ENCODE results near the gene CAB39L.

The CAB39L gene

DNA sequence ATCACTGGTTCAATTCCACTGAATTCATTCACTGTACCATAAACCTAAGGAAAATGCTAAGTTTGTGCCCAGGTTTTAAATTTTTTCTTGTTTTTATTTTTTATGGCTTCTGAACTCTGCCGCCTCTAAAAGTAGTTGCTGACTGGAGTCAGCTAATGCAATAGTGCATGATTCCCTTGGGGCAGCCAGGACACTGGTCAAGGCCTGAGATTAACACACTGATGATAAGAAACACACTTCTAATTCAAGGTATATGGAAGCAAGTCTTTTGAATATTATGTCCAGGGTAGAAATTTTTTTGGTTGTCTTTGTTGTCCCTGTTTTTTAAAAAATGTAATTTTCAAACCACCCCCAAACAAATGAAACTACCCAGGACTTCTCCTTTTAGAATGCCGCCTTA lies 123.9 kb downstream of the CAB39L start:
- peak overlapping the region; percentile 5 for H3K9ac ChIP-seq (ENCODE audit: low read length)
- no peaks in the 10 kb centered on the region for H3K9me3 ChIP-seq (ENCODE audit: control insufficient read depth, low read length)
- no peak overlapping the region for H3K4me3 ChIP-seq (ENCODE audit: low read length)
- peaks cover 21% of the 10 kb centered on the region for H3K4me1 ChIP-seq (ENCODE audit: control insufficient read depth, insufficient read depth, low read length)
- DNase-seq (ENCODE audit: low read depth) = no peak
- H3K36me3 ChIP-seq (ENCODE audit: control insufficient read depth, insufficient read depth, low read length, severe bottlenecking) = no peaks in the 10 kb centered on the region
- H3K27me3 ChIP-seq (replicated peaks; ENCODE audit: control insufficient read depth, insufficient read depth, low read length) = no peaks in the 10 kb centered on the region

DNA sequence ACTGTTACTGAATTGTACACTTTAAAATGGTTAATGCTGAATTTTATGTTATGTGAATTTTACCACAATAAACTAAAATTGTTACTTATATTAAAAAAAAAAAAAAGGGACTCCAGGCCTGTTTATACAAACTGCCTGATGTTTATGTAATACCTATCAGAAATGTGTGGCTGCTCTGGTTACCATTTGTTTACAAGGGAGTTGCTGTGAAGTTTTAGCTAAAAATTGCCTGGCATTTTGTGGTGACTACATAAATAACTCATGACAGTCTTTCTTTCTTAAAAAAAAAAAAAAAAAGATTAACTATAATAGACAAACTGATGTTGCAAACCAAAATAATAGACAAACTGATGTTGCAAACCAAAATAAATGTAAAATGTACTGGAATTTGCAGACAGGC lies 124.3 kb downstream of the CAB39L start:
- no peaks in the 10 kb centered on the region for H3K9me3 ChIP-seq (ENCODE audit: control insufficient read depth, low read length)

DNA sequence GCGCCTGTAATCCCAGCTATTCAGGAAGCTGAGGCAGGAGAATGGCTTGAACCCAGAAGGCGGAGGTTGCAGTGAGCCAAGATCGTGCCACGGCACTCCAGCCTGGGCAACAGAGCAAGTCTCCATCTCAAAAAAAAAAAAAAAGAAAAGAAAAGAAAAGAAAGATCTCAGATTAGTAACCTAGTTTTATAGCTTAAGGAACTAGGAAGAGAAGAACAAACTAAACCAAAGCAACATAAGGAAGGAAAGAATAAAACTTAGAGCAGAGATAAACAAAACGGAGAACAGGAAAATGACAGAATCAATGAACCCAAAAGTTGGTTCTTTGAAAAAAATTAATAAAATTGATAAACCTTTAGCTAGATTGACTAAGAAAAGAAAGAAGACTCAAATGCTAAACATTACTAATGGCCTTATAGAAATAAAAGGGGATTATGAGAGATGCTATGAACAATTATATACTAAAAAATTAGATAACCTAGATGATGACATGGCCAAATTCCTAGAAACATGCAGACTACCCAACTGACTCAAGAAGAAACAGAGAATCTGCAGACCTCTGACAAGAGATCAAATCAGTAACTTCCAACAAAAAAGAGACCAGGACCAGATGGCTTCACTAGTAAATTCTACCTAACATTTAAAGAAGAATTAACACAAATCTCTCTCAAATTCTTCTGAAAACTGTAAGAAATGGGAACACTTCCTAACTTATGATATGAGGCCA lies 127.9 kb downstream of the CAB39L start:
- Histone ChIP-seq H3K4me1 (ENCODE audit: control insufficient read depth, insufficient read depth, low read length) (peaks cover 37% of the 10 kb centered on the region), H3K27me3 (replicated peaks; ENCODE audit: control insufficient read depth, insufficient read depth, low read length) (no peaks in the 10 kb centered on the region), H3K36me3 (ENCODE audit: control insufficient read depth, insufficient read depth, low read length, severe bottlenecking) (no peaks in the 10 kb centered on the region), H3K4me3 (ENCODE audit: low read length) (no peak overlapping the region), H3K9me3 (ENCODE audit: control insufficient read depth, low read length) (no peaks in the 10 kb centered on the region), H3K9ac (ENCODE audit: low read length) (no peak overlapping the region)
- no peak for DNase-seq (ENCODE audit: low read depth)

More for the DNA sequence above, 124.3 kb downstream of the CAB39L start:
- DNase-seq (ENCODE audit: low read depth) = peak; percentile 82
- Histone ChIP-seq H3K9ac (ENCODE audit: low read length) (no peak overlapping the region), H3K27me3 (replicated peaks; ENCODE audit: control insufficient read depth, insufficient read depth, low read length) (no peaks in the 10 kb centered on the region), H3K36me3 (ENCODE audit: control insufficient read depth, insufficient read depth, low read length, severe bottlenecking) (no peaks in the 10 kb centered on the region), H3K4me1 (ENCODE audit: control insufficient read depth, insufficient read depth, low read length) (peaks cover 25% of the 10 kb centered on the region), H3K4me3 (ENCODE audit: low read length) (no peak overlapping the region)

DNA sequence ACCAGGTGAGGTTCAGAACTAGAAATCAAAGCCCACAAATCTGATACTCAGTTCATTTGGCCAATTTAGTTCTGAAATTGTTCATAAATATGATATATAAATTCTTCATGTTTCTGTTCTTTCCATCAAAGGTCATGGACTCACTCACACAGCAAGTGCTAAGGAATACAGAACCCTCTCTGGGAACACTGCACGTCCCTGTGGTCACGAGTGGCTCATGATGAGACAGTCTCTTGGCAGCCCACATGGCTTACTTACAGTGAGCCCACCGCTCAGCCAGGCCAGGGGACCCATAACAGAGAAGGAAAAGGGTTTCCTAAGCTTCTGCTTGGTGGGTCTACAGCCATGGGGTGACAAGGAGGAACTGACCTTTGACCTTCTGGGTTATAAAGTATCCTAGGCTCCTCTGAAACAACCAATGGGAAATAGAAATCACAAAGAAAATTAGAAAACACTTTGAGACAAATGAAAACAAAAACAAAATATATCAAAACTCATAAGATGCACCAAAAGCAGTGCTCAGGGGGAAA lies 128.8 kb downstream of the CAB39L start:
- Histone ChIP-seq H3K27me3 (replicated peaks; ENCODE audit: control insufficient read depth, insufficient read depth, low read length) (no peaks in the 10 kb centered on the region), H3K9ac (ENCODE audit: low read length) (peak overlapping the region; percentile 82), H3K9me3 (ENCODE audit: control insufficient read depth, low read length) (no peaks in the 10 kb centered on the region), H3K4me1 (ENCODE audit: control insufficient read depth, insufficient read depth, low read length) (peaks cover 30% of the 10 kb centered on the region), H3K36me3 (ENCODE audit: control insufficient read depth, insufficient read depth, low read length, severe bottlenecking) (no peaks in the 10 kb centered on the region), H3K4me3 (ENCODE audit: low read length) (no peak overlapping the region)
- no peak for DNase-seq (ENCODE audit: low read depth)

DNA sequence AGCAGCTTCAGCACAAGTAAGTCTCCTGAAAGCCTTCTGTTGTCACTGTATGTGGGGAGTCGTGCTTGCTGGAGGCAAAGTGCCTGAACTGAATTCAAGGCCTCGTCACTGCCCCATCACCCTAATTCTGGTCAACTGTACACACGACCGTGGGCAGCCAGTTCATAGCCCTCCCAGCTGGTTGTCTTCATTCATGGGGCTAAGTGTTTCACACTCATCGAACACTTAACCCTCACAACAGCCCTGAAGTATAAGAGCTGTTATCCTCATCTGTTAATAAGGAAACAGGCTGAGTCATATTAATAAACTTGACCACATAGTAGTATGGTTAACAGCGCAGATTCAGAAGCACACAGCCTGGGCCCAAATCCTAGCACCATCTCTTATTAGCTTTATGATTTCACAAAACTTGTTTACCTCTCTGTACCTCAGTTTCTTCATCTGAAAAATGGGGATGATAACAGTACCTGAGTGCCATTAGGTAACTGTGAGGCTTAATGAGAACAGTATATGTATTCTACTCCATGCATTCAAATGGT lies 129.5 kb downstream of the CAB39L start:
- Histone ChIP-seq H3K36me3 (ENCODE audit: control insufficient read depth, insufficient read depth, low read length, severe bottlenecking) (no peaks in the 10 kb centered on the region), H3K4me3 (ENCODE audit: low read length) (peak overlapping the region; percentile 14), H3K9me3 (ENCODE audit: control insufficient read depth, low read length) (no peaks in the 10 kb centered on the region), H3K27me3 (replicated peaks; ENCODE audit: control insufficient read depth, insufficient read depth, low read length) (no peaks in the 10 kb centered on the region), H3K4me1 (ENCODE audit: control insufficient read depth, insufficient read depth, low read length) (peaks cover 25% of the 10 kb centered on the region), H3K9ac (ENCODE audit: low read length) (peak overlapping the region; percentile 82)
- DNase-seq (ENCODE audit: low read depth) = no peak

DNA sequence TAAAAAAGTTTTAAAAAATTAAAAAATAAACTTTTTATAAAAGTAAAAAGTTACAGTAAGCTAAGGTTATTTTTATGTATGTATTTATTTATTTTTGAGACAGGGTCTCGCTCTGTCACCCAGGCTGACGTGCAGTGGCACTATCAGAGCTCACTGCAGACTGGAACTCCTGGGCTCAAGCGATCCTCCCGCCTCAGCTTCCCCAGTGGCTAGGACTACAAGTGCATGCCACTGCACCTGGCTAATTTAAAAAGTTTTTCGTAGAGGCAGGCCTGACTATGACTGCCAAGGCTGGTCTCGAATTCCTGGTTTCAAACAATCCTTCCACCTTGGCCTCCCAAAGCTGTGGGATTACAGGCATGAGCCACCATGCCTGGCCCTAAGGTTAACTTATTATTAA lies 132.0 kb downstream of the CAB39L start:
- Histone ChIP-seq H3K4me3 (ENCODE audit: low read length) (no peak overlapping the region), H3K27me3 (replicated peaks; ENCODE audit: control insufficient read depth, insufficient read depth, low read length) (no peaks in the 10 kb centered on the region), H3K36me3 (ENCODE audit: control insufficient read depth, insufficient read depth, low read length, severe bottlenecking) (no peaks in the 10 kb centered on the region), H3K9ac (ENCODE audit: low read length) (no peak overlapping the region), H3K4me1 (ENCODE audit: control insufficient read depth, insufficient read depth, low read length) (peaks cover 41% of the 10 kb centered on the region), H3K9me3 (ENCODE audit: control insufficient read depth, low read length) (no peaks in the 10 kb centered on the region)
- no peak for DNase-seq (ENCODE audit: low read depth)

DNA sequence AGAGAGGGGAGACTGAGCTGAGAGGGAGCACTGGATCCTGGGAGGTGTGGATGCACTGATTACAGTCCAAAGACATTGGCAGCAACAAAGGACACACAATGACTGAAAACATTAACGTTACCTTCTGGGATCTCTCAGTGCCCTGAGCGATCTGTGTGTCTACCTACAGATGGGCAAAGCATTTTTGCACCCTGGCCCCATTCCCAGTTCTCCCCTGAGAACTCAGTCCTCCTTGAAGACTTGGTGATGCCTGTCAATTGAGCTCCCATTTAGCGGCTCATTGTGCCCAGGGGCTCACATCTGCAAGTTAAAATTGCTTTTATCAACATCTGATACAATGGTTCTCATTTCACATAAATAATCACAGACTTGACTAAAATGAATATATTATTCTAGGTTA lies 133.6 kb downstream of the CAB39L start:
- Histone ChIP-seq H3K4me1 (ENCODE audit: control insufficient read depth, insufficient read depth, low read length) (peaks cover 50% of the 10 kb centered on the region), H3K9me3 (ENCODE audit: control insufficient read depth, low read length) (no peaks in the 10 kb centered on the region), H3K27me3 (replicated peaks; ENCODE audit: control insufficient read depth, insufficient read depth, low read length) (no peaks in the 10 kb centered on the region), H3K36me3 (ENCODE audit: control insufficient read depth, insufficient read depth, low read length, severe bottlenecking) (no peaks in the 10 kb centered on the region), H3K9ac (ENCODE audit: low read length) (no peak overlapping the region), H3K4me3 (ENCODE audit: low read length) (no peak overlapping the region)
- no peak for DNase-seq (ENCODE audit: low read depth)

DNA sequence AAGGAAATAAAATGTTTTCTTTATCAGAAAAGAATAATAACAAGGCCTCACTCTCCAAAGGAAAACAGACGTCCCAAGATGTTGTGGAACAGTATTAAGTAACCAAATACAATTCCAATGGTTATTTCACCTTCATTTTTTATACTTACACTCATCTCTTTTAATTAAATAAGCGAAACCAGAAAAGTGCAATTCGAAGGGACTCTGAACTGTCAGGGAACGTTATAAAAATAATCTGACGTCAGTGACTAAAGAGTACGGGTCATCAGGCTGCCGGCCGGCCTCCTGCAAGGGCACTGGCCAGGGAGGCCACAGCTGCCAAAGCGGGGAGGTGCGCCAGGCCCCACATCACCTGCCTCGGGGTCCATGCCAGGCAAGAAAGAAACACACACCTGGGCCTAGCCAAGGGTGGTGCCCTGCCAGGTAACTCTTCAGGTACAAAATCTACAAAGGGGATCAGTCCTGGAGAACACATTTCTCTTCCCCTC lies 134.9 kb downstream of the CAB39L start:
- no peak for DNase-seq (ENCODE audit: low read depth)
- H3K9ac ChIP-seq (ENCODE audit: low read length) = peak overlapping the region; percentile 72
- H3K4me1 ChIP-seq (ENCODE audit: control insufficient read depth, insufficient read depth, low read length) = peaks cover 46% of the 10 kb centered on the region
- no peaks in the 10 kb centered on the region for H3K36me3 ChIP-seq (ENCODE audit: control insufficient read depth, insufficient read depth, low read length, severe bottlenecking)
- no peaks in the 10 kb centered on the region for H3K27me3 ChIP-seq (replicated peaks; ENCODE audit: control insufficient read depth, insufficient read depth, low read length)
- peak overlapping the region; percentile 59 for H3K4me3 ChIP-seq (ENCODE audit: low read length)
- H3K9me3 ChIP-seq (ENCODE audit: control insufficient read depth, low read length) = no peaks in the 10 kb centered on the region

DNA sequence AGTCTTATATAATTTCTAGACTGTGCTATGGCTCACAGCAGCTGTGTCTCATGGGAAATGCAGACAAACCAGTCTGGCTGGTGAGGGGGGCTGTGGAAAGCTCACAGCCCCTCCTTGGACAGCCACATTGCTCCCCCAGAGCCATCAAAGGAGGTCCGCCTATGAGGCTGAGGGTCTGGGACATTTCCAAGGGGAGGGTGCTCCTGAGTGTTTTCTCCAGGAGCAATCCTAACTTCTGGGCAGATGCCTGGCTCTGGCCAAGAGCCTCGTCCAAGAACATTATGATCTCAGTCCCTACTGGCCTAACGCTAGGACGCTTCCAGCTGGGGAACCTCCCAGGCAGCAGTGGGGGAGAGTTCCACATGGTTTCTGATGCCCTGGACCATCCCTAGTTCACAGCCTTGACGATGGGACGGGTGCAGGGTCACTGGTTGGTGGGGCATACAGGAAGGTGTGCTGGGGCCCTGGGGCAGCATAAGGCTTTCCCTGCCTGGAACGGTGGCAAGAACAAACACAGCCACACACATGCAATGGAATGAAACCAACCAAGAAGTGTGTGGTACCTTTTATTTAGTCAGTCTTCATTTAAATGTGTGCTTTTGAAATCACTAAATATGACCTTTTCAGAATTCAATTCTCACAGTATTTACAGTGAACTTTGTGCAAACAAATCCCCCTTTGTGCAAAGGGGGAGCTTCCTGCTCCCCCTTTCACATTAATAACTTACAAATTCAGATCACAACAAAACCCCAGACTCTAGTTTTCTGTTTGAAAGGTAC lies 135.6 kb downstream of the CAB39L start:
- peak; percentile 26 for DNase-seq (ENCODE audit: low read depth)
- no peaks in the 10 kb centered on the region for H3K36me3 ChIP-seq (ENCODE audit: control insufficient read depth, insufficient read depth, low read length, severe bottlenecking)
- peak overlapping the region; percentile 59 for H3K4me3 ChIP-seq (ENCODE audit: low read length)
- H3K4me1 ChIP-seq (ENCODE audit: control insufficient read depth, insufficient read depth, low read length) = peaks cover 45% of the 10 kb centered on the region
- no peaks in the 10 kb centered on the region for H3K9me3 ChIP-seq (ENCODE audit: control insufficient read depth, low read length)
- H3K27me3 ChIP-seq (replicated peaks; ENCODE audit: control insufficient read depth, insufficient read depth, low read length) = no peaks in the 10 kb centered on the region
- peak overlapping the region; percentile 72 for H3K9ac ChIP-seq (ENCODE audit: low read length)

DNA sequence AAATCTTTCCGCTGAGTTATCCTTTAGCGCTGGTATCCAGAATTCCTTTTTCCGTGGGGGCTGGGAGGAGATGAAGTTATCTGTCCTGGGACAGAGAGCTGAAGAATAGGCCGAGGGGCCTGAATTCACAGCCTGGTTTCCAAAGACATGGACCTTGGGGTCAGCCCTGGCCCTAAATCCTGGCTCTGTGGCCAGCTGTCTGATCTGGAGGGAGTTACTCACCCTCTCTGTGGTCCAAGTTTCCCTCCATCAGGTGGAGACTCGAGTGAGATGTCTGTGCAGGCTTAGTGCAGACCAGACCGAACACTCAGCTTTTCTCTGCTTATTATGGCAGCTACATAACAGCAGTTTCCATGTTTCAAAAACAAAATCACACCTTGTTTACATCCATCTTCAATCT lies 136.5 kb downstream of the CAB39L start:
- peak overlapping the region; percentile 72 for H3K9ac ChIP-seq (ENCODE audit: low read length)

DNA sequence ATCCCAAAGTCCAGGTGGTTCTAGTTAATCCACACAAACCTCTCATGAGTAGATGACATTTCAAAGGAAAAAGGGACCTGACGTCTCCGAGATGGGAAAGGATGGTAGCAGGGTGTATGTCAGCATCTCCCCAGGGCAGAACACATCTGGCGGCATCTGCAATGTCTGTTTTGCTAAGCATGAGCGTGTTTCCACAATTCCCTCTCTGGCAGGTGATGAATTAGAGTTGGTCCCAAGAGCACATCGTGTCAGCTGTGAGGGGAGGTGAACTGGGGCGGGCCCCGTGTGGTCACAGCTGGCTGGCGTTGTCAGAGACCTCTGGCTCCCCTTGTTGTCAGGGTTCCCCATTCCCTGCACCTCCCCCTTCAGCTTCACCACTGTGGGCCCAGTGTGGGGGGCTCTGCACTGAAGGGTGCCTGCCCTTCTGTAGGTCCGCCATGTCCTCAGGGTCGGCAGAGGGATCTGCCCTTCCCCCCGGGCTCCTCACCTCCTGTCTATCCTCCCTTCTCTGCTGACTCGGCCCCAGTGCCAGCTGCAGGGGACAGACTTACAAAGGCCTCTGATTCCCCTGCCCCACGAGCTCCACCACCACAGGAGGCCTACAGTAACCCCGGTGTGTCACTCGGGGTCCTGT lies 138.0 kb downstream of the CAB39L start:
- no peak overlapping the region for H3K9ac ChIP-seq (ENCODE audit: low read length)
- H3K36me3 ChIP-seq (ENCODE audit: control insufficient read depth, insufficient read depth, low read length, severe bottlenecking) = no peaks in the 10 kb centered on the region
- peaks cover 52% of the 10 kb centered on the region for H3K4me1 ChIP-seq (ENCODE audit: control insufficient read depth, insufficient read depth, low read length)
- no peaks in the 10 kb centered on the region for H3K27me3 ChIP-seq (replicated peaks; ENCODE audit: control insufficient read depth, insufficient read depth, low read length)
- no peak for DNase-seq (ENCODE audit: low read depth)
- H3K4me3 ChIP-seq (ENCODE audit: low read length) = no peak overlapping the region
- no peaks in the 10 kb centered on the region for H3K9me3 ChIP-seq (ENCODE audit: control insufficient read depth, low read length)

More for the DNA sequence above, 136.5 kb downstream of the CAB39L start:
- DNase-seq (ENCODE audit: low read depth) = no peak
- H3K9me3 ChIP-seq (ENCODE audit: control insufficient read depth, low read length) = no peaks in the 10 kb centered on the region
- H3K4me1 ChIP-seq (ENCODE audit: control insufficient read depth, insufficient read depth, low read length) = peaks cover 45% of the 10 kb centered on the region
- H3K4me3 ChIP-seq (ENCODE audit: low read length) = peak overlapping the region; percentile 59
- H3K27me3 ChIP-seq (replicated peaks; ENCODE audit: control insufficient read depth, insufficient read depth, low read length) = no peaks in the 10 kb centered on the region
- no peaks in the 10 kb centered on the region for H3K36me3 ChIP-seq (ENCODE audit: control insufficient read depth, insufficient read depth, low read length, severe bottlenecking)
